GM10266 (cell line): ENCODE measurements around the gene RIMBP3C.
"Not testable (repeated sequence)": the region's sequence is repeated elsewhere in the genome, so short reads cannot be mapped to it uniquely, and the experiment has no call there.

Experiments used
- DNase-seq: peaks from one replicate; pipeline ENCODE4 v3.0.0; 2012; ENCODE audit errors: extremely low spot score
- CTCF ChIP-seq: IDR thresholded peaks from 2 replicates; pipeline ENCODE4 v1.5.1; 2012; ENCODE audit warnings: mild to moderate bottlenecking, low read depth; ENCODE audit not compliant: control insufficient read depth, insufficient read depth; ENCODE audit errors: missing control alignments

RIMBP3C gene

GRCh38 chr22:21569459-21570170 lies 18.4 kb upstream of the RIMBP3C start:
- DNase-seq, result no peak

GRCh38 chr22:21569076-21569427 lies 17.8 kb upstream of the RIMBP3C start:
- not testable (repeated sequence) for DNase-seq

More at GRCh38 chr22:21569459-21570170, 18.4 kb upstream of the RIMBP3C start:
- TF ChIP-seq CTCF, result no peak

- TF ChIP-seq CTCF, result no peak
- DNase-seq, result no peak
Observed at GRCh38 chr22:21568347-21569075, 17.2 kb upstream of the RIMBP3C start.

GRCh38 chr22:21567456-21568346 lies 16.4 kb upstream of the RIMBP3C start, which contains the start of gene UBE2L3:
Gene UBE2L3, plus strand, starts transcription at chr22:21567714. Its CDS starts 31 bp downstream, at chr22:21567745.
- no peak for TF ChIP-seq CTCF
- DNase-seq, result peak; percentile 93

- no peak for DNase-seq
- TF ChIP-seq CTCF, result no peak
Observed at GRCh38 chr22:21564411-21564810, 13.2 kb upstream of the RIMBP3C start.

- DNase-seq, result no peak
- no peak for TF ChIP-seq CTCF
Observed at GRCh38 chr22:21563912-21564311, 12.7 kb upstream of the RIMBP3C start.

GRCh38 chr22:21560657-21561056 lies 9.4 kb upstream of the RIMBP3C start:
- not testable (repeated sequence) for DNase-seq

GRCh38 chr22:21559345-21560125 lies 8.3 kb upstream of the RIMBP3C start:
- DNase-seq, result not testable (repeated sequence)

GRCh38 chr22:21550678-21551047 lies 598 bp downstream of the RIMBP3C start:
- not testable (repeated sequence) for DNase-seq

GRCh38 chr22:21550008-21550677 lies 1.1 kb downstream of the RIMBP3C start:
- DNase-seq, result not testable (repeated sequence)

GRCh38 chr22:21549558-21549957 lies 1.7 kb downstream of the RIMBP3C start:
- DNase-seq, result not testable (repeated sequence)
